Parathyroid adenoma (tissue), 2 donors: ENCODE results near the gene ST3GAL3.

Experiments used
- H2AFZ ChIP-seq: fragments of 300-600 bp; sonication (generic); one replicate; pipeline ENCODE4 v1.7.0; 2017; ENCODE audit warnings: antibody characterized with exemption, mild to moderate bottlenecking
- H3K27ac ChIP-seq: fragments of 300-600 bp; sonication (generic); one replicate; pipeline ENCODE4 v1.7.0; 2017
- H3K27me3 ChIP-seq: fragments of 300-600 bp; sonication (generic); one replicate; pipeline ENCODE4 v1.7.0; 2017; ENCODE audit warnings: low read length; ENCODE audit not compliant: control insufficient read depth, insufficient read depth
- H3K36me3 ChIP-seq: fragments of 300-600 bp; sonication (generic); one replicate; pipeline ENCODE4 v1.7.0; 2017; ENCODE audit warnings: low read length; ENCODE audit not compliant: control insufficient read depth, insufficient read depth
- H3K4me1 ChIP-seq: fragments of 300-600 bp; sonication (generic); one replicate; pipeline ENCODE4 v1.7.0; 2017; ENCODE audit warnings: control low read depth
- H3K4me2 ChIP-seq: fragments of 300-600 bp; sonication (generic); one replicate; pipeline ENCODE4 v1.7.0; 2017; ENCODE audit warnings: low read length
- H3K4me3 ChIP-seq: fragments of 300-600 bp; sonication (generic); one replicate; pipeline ENCODE4 v1.7.0; 2017; ENCODE audit warnings: low read depth, low read length
- H3K79me2 ChIP-seq: fragments of 300-600 bp; sonication (generic); one replicate; pipeline ENCODE4 v1.7.0; 2017; ENCODE audit warnings: control low read depth
- H3K9ac ChIP-seq: fragments of 300-600 bp; sonication (generic); one replicate; pipeline ENCODE4 v1.7.0; 2017; ENCODE audit warnings: mild to moderate bottlenecking
- H3K9me3 ChIP-seq: fragments of 300-600 bp; sonication (generic); one replicate; pipeline ENCODE4 v1.7.0; 2017; ENCODE audit warnings: low read length; ENCODE audit not compliant: control insufficient read depth
- TF ChIP-seq, protein P1 (sequence below): fragments of 300-600 bp; sonication (generic); IDR thresholded peaks from one replicate; pipeline ENCODE4 v1.7.0; 2017; ENCODE audit warnings: antibody characterized with exemption, mild to moderate bottlenecking
- donor health status: primary hyperparathyroidism.

ST3GAL3 gene

DNA sequence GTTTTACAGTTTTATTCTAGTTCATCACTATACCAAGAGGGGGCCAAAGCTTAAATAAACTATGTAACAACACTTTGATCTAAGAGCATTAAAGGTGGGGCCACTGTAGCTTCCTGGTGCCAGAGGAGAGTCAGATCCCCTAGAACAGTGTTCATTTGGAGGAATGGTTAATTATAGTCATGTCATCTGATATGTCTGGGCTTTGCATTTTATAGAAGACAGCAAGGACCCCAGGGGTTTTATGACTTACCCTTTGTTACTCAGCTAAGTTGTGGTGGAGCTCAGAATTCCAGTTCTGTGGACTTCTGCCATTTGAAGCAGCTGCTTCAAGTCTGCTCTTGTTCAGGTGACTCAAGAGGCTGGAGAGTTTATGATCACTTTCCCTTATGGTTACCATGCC, 40.7 kb upstream of the ST3GAL3 start:
- Histone ChIP-seq H3K36me3 (no peaks in the 10 kb centered on the region), H3K4me2 (no peak overlapping the region), H3K27ac (no peak overlapping the region), H3K4me3 (no peak overlapping the region), H3K9ac (no peak overlapping the region), H3K4me1 (no peaks in the 10 kb centered on the region), H3K9me3 (no peaks in the 10 kb centered on the region), H2AFZ (no peak overlapping the region), H3K79me2 (peaks cover 10% of the 10 kb centered on the region), H3K27me3 (no peaks in the 10 kb centered on the region)
- TF ChIP-seq, protein P1, sequence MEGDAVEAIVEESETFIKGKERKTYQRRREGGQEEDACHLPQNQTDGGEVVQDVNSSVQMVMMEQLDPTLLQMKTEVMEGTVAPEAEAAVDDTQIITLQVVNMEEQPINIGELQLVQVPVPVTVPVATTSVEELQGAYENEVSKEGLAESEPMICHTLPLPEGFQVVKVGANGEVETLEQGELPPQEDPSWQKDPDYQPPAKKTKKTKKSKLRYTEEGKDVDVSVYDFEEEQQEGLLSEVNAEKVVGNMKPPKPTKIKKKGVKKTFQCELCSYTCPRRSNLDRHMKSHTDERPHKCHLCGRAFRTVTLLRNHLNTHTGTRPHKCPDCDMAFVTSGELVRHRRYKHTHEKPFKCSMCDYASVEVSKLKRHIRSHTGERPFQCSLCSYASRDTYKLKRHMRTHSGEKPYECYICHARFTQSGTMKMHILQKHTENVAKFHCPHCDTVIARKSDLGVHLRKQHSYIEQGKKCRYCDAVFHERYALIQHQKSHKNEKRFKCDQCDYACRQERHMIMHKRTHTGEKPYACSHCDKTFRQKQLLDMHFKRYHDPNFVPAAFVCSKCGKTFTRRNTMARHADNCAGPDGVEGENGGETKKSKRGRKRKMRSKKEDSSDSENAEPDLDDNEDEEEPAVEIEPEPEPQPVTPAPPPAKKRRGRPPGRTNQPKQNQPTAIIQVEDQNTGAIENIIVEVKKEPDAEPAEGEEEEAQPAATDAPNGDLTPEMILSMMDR: no peak

DNA sequence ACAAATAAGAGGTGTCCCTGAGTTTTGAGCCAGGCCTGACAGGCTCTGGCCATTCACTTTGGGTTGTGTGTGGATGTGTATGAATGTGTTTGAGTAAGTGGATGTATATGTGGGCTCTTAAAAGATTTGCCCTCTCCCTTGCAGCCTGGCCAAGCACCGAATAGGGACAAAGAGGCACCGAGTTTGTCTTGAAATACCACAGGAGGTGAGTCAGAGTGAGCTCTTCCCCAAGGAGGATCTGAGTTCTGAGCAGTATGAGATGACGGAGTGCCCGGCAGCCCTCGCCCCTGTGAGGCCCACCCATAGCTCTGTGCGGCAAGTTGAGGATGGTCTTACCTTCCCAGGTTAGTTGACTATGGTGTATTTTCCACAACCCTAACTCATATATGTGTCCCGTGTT, 38.4 kb upstream of the ST3GAL3 start:
- Histone ChIP-seq H3K79me2 (peaks cover 8% of the 10 kb centered on the region), H3K4me2 (no peak overlapping the region), H3K9me3 (no peaks in the 10 kb centered on the region), H3K27me3 (no peaks in the 10 kb centered on the region), H3K4me1 (no peaks in the 10 kb centered on the region), H2AFZ (no peak overlapping the region), H3K36me3 (no peaks in the 10 kb centered on the region), H3K9ac (no peak overlapping the region), H3K4me3 (no peak overlapping the region), H3K27ac (no peak overlapping the region)
- TF ChIP-seq, protein P1: no peak

DNA sequence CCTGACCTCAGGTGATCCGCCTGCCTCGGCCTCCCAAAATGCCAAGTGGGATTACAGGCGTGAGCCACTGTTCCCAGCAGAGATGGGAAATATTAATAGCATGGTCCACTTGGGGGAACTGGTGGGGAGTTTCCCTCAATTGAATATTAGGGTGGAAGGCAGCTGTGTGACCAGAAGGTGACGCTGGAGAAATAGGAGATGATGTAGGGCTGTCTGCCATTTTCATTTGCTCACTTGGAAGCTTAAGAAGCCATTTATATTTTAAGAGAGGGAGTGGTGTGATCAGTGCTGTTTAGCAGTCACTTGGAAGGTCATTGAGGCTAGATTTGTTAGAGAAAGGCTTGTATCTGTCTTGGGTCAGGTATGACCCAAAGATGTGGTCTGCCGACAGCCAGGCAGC, 37.5 kb upstream of the ST3GAL3 start:
- Histone ChIP-seq H3K79me2 (peaks cover 6% of the 10 kb centered on the region), H3K4me2 (no peak overlapping the region), H3K36me3 (no peaks in the 10 kb centered on the region), H3K27ac (no peak overlapping the region), H2AFZ (no peak overlapping the region), H3K4me3 (no peak overlapping the region), H3K9ac (no peak overlapping the region), H3K9me3 (no peaks in the 10 kb centered on the region), H3K4me1 (no peaks in the 10 kb centered on the region), H3K27me3 (no peaks in the 10 kb centered on the region)
- TF ChIP-seq, protein P1: no peak

GRCh38 chr1:43671193-43671592, 36.1 kb upstream of the ST3GAL3 start:
- no peaks in the 10 kb centered on the region for H3K9me3 ChIP-seq
- no peak overlapping the region for H3K27ac ChIP-seq
- no peak overlapping the region for H3K9ac ChIP-seq
- no peak overlapping the region for H2AFZ ChIP-seq
- no peaks in the 10 kb centered on the region for H3K27me3 ChIP-seq
- TF ChIP-seq, protein P1: no peak
- H3K4me1 ChIP-seq: no peaks in the 10 kb centered on the region
- H3K36me3 ChIP-seq: no peaks in the 10 kb centered on the region
- no peak overlapping the region for H3K4me2 ChIP-seq
- no peak overlapping the region for H3K4me3 ChIP-seq
- H3K79me2 ChIP-seq: peaks cover 4% of the 10 kb centered on the region

- Histone ChIP-seq H2AFZ (no peak overlapping the region), H3K4me1 (no peaks in the 10 kb centered on the region), H3K79me2 (peaks cover 3% of the 10 kb centered on the region), H3K27ac (no peak overlapping the region), H3K9me3 (no peaks in the 10 kb centered on the region), H3K4me3 (no peak overlapping the region), H3K27me3 (no peaks in the 10 kb centered on the region), H3K4me2 (no peak overlapping the region), H3K9ac (no peak overlapping the region), H3K36me3 (no peaks in the 10 kb centered on the region)
- TF ChIP-seq, protein P1: no peak
Measured at GRCh38 chr1:43671626-43672330, 35.6 kb upstream of the ST3GAL3 start.
